G401 (cell line): ENCODE measurements around the gene GPHN. TPM values are rescaled to one million over a fixed set of nuclear protein-coding genes. Genes with fewer than 3 reads are reported as not detected.
"Not testable (repeated sequence)": the region's sequence is repeated elsewhere in the genome, so short reads cannot be mapped to it uniquely, and the experiment has no call there.

ENCODE experiments used
- DNase-seq: peaks from one replicate; pipeline ENCODE4 v3.0.0-alpha.2; 2015; ENCODE audit warnings: low spot score
- in situ Hi-C: cut with HindIII; loops from 2 replicates; pipeline ENCODE4 v1.10.0; 2016; ENCODE audit warnings: low sequenced_read_pairs, mixed read lengths
- total RNA-seq: library from RNA; depleted of rRNA; stranded (reverse); fragments of >200 nt; shearing (Covaris generic); gene quantifications from 2 replicates; pipeline ENCODE4 v1.2.3, GENCODE V29; 2014

The GPHN gene
- total RNA-seq, 1 experiment from 2014 or later = 19.8 TPM

DNA sequence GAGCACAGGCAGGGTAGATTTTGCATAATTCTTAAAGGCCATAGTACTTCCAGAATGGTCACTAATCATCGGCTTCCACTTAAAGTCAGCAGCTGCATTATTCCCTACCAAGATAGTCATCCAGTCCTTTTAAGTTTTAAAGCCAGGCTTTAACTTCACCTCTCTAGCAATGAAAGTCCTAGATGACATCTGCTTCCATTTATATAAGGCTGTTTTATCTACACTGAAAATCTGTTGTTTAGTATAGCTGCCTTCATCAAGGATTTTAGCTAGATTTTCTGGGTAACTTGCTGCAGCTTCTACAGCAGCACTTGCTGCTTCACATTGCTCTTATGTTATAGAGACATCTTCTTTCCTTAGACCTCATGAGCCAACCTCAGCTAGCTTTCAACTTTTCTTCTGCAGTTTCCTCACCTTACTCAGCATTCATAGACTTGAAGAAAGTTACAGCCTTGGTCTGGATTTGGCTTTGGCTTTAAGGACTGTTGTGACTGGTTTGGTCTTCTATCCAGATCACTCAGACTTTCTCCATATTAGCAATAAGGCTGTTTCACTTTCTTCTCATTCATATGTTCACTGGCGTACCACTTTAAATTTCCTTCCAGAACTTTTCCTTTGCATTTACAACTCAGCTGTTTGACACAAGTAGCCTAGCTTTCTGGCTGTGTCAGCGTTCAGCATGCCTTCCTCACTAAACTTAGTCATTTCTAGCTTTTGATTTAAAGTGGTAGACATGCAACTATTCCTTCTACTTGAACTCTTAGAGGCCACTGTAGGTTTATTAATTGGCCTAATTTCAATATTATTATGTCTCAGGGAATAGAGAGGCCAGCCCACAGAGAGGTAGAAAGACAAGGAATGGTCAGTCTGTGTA is 471.4 kb downstream of the GPHN start:
- no peak for DNase-seq
- in situ Hi-C loops = no loop called here

DNA sequence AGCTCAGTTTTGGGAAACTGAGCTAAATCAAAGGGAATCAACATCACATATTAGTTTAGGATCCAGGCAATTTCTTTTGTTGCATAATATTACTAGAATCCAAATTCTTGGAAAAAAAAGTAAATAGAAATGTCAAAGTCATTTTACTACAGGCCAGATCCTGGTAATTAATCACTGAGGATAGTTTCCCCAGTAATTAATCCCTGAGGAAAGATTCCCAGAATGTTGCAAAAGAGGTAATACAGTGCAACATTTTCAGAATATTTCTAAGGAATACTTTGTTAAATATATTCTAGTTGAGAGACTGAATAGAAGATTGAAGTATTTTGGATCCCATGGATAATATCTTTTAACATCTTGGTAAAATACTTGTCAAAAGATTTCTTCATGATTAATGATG is 474.3 kb downstream of the GPHN start:
- no peak for DNase-seq
- in situ Hi-C loops = no loop called here

DNA sequence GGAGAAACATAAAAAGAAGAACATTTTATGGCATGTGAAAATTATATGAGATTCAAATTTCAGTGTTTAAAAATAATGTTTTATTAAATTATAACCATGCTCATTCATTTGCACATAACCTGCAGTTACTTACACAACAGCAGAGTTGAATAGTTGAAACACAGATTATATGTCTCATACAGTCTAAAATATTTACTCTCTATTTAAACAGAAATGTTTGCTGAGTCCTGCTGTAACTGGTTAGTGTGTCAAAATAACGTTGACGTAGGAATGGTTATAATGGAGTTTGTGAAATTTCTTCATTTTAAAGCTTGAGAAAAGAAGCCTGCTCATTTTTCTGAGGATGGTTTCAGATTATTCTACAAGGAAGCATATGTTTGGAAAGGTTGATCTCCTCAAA is 484.8 kb downstream of the GPHN start:
- DNase-seq = no peak
- in situ Hi-C loops = no loop called here

DNA sequence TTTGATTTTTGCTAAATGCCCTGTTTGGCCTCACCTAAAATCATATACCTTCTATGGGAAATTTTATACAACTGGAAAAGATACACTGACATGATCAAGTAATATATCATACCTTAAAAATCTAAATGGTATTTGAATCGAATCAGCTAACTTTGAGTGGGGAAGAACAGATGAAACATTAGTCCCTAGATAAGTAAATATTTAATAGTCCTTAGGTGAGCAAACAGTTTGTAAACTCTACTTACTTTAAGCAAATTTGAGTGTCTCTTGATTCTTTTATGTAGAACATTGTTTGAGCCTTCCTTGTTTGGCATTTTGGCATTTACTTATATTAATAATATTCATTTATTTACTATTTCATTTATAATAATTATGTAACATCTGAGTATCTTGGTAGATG is 485.6 kb downstream of the GPHN start:
- DNase-seq = no peak
- in situ Hi-C loops = no loop called here

DNA sequence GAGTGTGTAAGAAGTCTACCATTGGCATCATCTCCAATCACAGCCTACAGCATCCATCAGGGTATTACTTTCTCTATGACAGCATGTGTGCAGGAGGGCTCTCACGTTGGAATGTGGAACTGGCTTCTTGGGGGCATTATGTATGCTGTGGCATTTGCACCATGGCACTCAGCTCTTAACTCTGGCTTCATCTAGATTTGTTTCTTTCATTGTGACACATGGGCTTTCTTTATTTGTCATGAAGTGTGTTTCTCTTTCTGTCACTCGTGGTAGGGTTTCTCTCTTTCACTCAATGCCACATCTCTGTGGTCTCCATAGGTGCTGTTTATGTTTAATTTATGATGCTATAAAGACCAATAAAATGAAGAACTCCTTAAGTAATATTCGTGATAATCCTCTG is 490.1 kb downstream of the GPHN start:
- DNase-seq = no peak
- in situ Hi-C loops = no loop called here

DNA sequence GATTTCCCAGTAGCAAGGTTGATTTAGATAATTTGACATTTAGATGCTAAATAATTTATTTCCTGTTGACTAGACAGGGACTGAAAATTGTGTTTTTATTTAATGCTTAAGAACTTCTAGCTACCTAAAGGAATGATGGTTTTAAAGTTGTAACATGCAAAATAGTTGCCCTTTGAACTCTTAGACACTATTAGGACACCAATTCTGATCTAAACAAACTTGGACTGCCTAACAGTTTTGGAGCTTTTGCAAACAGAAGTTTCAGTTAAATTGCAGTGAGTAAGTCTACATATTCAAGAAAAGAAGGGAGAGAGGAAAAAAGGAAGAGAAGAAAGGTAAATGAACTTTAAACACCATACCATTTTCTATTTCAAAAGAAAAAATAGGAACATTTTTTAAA is 492.0 kb downstream of the GPHN start:
- in situ Hi-C loops = no loop called here
- DNase-seq = no peak

DNA sequence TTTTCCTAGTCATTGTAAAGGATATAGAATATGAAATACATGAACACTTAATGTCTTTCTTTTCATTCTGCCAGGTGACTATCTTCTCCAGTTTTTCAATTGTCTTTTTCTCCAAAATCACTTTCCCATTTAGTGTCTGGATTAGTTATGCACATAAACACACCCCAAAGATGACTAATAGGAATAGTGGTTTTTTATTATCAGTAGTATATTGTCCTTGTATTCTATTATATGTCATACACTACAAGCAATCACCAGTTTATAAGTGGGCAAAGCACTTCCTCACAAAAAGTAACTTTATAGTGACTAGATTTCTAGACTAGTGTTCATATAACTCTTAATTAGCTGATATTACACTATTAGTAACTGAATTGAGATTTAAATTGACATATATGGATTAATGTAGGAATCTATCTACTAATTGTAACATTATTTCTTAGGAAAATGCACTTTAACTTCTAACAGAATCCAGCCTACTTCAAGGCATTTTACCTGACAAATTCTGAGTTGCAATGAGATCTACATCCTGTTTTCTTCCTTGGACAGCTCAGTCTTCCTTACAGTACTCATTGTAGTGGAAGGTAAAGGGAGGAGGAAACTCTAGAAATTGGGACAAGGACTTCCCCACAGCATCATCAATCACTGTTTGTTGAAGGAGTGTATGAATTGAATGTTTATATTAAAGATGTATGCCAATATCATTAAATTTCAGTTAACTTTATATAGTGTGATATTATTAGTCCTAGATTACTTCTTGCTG is 495.2 kb downstream of the GPHN start:
- in situ Hi-C loops = no loop called here
- no peak for DNase-seq

DNA sequence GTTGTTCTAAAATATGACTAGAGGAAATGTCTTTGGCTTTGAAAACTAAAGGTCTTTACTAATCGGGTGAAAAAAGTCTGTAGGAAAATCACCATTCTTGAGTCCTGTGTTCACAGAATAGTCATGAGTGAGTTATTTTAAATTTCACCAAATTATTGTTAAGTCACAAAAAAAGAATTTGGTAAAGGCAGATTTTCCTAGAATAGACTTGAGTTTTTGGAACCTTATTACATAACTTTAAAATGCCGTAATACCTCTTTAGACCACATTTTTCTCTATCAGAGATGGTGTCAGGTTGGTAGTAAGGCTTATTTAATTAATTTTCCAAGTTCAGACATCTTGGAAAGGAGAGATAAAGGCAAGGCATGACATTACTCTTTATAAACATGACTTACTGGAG is 496.6 kb downstream of the GPHN start:
- no peak for DNase-seq
- in situ Hi-C loops = no loop called here

DNA sequence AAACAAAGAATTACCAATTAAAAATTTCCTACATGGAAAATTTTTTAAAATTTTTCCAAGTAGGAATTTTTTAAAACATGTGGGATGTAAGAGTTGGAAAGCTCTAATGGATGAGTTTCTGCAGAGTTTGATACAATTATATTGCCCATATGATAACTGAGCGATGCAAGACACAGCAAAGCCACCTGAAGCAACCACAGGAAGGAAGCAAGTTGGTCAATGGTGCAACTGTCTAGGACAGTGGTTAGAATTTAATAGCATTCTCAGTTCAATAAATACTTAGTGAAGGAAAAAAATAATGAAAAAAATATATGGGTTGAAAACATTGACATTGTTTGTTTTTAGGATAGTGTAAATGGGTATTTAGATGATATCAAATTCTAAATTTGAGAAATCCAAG is 502.7 kb downstream of the GPHN start:
- DNase-seq = no peak
- in situ Hi-C loops = no loop called here

DNA sequence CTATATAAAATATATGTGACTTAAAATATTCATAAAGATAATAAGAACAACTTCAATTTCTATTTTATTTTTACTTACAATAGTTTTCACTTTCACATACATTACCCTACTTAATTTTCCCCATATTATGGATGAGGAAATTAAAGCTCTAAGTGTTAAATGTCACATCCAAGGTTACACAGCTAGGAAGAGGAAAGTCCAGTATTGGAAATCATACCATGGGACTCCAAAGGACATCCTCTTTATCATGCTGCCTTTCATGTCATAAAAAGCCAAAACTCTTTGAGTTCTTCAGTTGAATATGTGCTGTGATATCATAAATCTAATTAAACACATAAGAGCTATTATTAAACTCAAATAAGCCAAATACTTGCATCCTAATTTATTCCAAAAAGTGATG is 508.9 kb downstream of the GPHN start:
- DNase-seq = no peak
- in situ Hi-C loops = no loop called here

DNA sequence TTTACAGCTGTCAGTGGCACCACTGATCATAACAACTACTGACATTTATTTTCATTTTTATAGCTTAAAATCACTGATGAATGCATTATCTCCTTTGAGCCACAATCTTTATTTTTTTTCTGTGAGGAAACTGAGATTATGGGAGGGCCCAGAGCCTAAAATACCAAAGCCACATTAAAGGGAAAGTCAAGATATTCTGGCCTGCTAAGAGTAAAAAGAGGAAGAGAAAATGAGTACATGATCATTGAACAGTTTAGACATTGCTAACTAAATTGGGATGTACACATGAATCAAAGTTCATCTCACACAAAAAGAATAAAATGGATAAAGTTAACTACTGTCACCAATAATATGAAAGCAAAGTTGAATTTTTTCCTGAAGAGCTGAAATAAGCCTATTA is 510.8 kb downstream of the GPHN start:
- no peak for DNase-seq
- in situ Hi-C loops = no loop called here

DNA sequence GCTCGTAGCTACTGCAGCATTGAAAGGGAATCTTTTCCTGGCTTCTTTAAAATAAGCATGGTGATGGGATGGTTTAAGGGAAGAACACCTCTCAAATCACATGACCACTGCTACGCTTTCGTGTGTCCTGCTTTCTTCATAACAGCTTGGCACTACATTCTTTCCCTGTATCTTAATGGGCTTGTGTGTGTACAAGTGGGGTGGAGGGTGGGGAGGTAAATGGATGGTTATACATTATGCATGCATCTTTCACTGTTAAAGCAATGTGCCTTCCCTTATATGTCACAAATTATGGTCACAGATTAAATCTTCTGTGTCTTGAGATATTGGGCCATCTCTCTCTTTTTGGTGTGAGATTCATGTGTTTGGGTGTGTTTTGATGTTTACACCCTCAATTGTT is 511.8 kb downstream of the GPHN start:
- DNase-seq = no peak
- in situ Hi-C loops = no loop called here

DNA sequence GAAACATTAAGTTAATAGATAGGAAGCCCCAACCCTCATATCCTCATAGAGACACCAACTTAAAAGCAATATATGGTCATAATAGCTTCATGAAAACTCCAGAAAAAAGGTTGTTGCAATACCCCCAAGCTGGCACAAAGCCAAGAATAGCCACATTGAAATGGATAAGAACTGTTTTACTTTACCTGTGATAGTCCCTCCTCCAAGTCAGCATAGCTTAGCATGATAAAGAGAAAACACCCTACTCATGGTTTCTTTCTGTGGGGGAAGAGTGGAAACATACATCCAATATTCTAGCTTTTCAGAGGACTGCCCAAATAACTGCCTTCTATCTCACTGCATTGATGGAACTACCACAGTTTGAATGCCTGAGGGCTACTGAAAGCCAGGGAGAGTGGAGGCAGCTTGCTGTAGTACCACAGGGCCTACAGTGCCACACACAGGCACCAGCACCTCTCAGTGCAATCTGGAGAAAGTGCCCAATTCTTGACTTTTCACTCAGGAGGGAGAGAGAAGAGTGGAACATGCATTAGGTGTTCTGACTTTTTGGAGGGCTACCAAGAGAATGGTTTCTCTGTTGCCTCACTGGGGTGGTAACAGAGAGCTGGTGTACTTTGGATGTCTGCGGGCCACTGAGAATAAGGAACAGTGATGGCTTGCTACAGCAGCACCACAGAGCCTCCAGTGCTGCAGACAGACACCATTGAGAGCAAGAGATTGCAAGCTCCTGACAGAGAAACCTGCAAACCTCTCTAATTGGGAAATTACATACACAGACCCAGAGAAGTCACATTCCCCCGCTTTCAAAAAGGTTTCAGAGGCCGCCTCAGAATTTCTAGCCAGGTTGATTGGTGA is 524.2 kb downstream of the GPHN start:
- in situ Hi-C loops = no loop called here

DNA sequence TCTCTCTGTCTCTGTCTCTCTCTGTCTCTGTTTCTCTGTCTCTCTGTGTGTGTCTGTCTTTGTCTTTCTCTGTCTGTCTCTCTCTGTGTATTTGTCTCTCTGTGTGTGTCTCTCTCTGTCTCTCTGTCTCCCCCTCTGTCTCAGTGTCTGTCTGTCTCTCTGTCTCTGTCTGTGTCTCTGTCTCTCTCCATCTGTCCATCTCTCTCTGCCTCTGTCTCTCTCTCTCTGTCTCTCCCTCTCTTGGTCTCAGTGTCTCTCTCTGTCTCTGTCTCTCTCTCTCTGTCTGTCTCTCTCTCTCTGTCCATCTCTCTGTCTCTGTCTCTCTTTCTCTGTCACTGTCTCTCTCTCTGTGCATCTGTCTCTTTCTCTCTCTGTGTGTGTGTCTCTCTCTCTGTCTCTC is 537.5 kb downstream of the GPHN start:
- DNase-seq = no peak
- in situ Hi-C loops = no loop called here

More for the DNA sequence above, 524.2 kb downstream of the GPHN start:
- no peak for DNase-seq

DNA sequence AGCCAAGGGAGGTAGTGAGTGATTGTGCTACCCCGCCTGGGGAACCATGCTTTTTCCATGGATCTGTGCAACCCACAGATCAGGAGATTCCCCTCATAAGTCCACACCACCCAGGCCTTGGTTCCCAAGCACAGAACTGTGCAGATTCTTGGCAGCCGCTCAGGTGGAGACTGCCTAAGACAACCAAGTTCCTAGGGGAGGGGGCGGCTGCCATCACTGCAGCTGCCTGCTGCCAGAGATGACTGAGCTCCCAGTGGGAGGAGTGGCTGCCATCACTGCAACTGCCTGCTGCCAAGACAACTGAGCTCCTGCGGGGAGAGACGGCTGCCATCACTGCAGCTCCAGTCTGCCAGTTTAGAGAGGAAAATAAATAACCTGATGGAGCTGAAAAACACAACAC is 542.9 kb downstream of the GPHN start:
- in situ Hi-C loops = no loop called here
- DNase-seq = peak; percentile 10

DNA sequence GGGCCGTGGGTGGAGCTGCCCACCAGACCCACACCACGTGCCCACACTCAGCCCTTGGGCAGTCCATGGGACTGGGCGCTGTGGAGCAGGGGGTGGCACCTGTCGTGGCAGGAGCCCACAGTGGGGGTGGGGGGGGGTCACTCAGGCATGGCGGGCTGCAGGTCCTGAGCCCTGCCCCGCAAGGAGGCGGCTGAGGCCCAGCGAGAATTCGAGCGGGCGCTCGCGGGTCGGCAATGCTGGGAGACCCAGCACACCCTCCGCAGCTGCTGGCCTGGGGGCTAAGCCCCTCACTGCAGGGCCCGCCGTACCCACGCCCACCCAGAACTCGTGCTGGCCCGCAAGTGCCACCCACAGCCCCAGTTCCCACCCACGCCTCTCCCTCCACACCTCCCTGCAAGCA is 548.7 kb downstream of the GPHN start:
- in situ Hi-C loops = no loop called here
- DNase-seq = no peak

DNA sequence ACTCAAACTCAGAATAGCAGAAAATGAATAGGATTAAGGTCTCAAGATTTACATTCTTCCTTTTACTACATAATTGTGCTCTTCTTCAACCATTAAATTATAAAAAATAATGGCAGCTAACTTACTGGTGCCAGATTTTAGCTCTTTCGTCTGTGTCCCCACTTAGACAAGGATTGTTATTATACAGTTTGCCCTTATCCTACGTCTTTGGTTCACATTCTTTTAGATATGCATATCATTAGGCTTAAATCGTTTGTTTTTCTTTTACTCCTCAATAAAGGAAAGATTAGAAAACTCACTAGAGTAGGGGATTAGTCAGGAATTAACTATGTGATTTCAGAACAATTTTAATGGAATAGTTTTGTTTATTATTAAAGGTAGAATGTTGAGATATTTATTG is 551.6 kb downstream of the GPHN start:
- DNase-seq = no peak
- in situ Hi-C loops = no loop called here

DNA sequence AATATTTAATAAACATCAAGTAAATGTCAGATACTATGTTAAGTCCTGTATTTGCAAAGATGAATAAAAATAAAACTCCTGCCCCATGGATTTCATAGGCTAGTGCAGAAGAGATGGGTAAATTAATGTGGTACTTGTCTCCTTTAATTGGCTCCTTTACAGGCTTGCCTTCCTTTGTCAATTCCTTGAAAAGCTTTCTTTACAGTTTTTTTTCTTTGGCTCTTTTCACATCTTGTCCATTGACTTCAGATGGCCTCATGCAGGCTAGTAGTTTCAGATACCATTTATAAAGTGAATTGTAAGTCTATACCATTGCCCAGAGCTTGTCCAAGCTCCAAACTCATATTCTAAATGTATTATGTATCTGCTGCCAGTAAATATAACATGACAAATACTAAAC is 552.6 kb downstream of the GPHN start:
- DNase-seq = no peak
- in situ Hi-C loops = no loop called here

DNA sequence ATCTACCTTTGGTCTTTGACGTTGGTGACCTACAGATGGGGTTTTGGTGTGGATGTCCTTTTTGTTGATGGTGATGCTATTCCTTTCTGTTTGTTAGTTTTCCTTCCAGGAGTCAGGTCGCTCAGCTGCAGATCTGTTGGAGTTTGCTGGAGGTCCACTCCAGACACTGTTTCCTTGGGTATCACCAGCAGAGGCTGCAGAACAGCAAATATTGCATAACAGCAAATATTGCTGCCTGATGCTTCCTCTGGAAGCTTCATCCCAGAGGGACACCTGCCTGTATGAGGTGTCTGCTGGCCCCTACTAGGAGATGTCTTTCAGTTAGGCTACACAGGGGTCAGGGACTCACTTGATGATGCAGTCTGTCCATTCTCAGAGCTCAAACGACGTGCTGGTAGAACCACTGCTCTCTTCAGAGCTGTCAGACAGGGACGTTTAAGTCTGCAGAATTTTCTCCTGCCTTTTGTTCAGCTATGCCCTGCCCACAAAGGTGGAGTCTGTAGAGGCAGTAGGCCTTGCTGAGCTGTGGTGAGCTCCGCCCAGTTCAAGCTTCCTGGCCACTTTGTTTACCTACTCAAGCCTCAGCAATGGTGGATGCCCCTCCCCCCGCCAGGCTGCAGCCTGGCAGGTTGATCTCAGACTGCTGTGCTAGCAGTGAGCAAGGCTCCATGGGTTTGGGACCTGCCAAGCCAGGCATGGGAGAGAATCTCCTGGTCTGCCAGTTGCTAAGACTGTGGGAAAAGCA is 559.3 kb downstream of the GPHN start:
- in situ Hi-C loops, DNase-seq: not testable (repeated sequence)
